ENCODE measurements around the gene PAK2. TPM values are rescaled to one million over a fixed set of nuclear protein-coding genes. Genes with fewer than 3 reads are reported as not detected.
"Not testable (repeated sequence)": the region's sequence is repeated elsewhere in the genome, so short reads cannot be mapped to it uniquely, and the experiment has no call there.

PAK2 gene

GRCh38 chr3:196874511-196875094 is 134.9 kb downstream of the PAK2 start:
- not testable (repeated sequence) for H3K36me3 ChIP-seq (ENCODE audit: control insufficient read depth, insufficient read depth, low read length); H2BK15ac ChIP-seq (replicated peaks; ENCODE audit: low read depth); H4K5ac ChIP-seq (ENCODE audit: low read length); H3K9ac ChIP-seq (ENCODE audit: low read length); H4K8ac ChIP-seq (ENCODE audit: low read depth, low read length); H3K4me2 ChIP-seq (ENCODE audit: low read length); H3K4me1 ChIP-seq (ENCODE audit: control insufficient read depth, low read depth, low read length); H3K4me3 ChIP-seq (ENCODE audit: low read length); H3K18ac ChIP-seq (ENCODE audit: low read length); H2BK120ac ChIP-seq (ENCODE audit: low read depth, low read length); H3K56ac ChIP-seq (ENCODE audit: low read length); H3K23ac ChIP-seq (ENCODE audit: low read length); H2AK5ac ChIP-seq (ENCODE audit: low read length); H2BK5ac ChIP-seq (ENCODE audit: low read length); H3K27me3 ChIP-seq (ENCODE audit: insufficient read depth, low read length, poor library complexity); H3K27ac ChIP-seq (ENCODE audit: low read depth, low read length); H3K4ac ChIP-seq (ENCODE audit: low read depth, low read length)
- no CpG with 5 or more reads among the region's 7 CpGs for WGBS (ENCODE audit: extremely low coverage, insufficient coverage, low lambda C conversion rate)
- peak; percentile 82 for DNase-seq
- H3K79me2 ChIP-seq (ENCODE audit: control insufficient read depth, insufficient read depth, low read length): peaks cover 45% of the 10 kb centered on the region
- H3K79me1 ChIP-seq (ENCODE audit: low read length): peaks cover 16% of the 10 kb centered on the region

DNA sequence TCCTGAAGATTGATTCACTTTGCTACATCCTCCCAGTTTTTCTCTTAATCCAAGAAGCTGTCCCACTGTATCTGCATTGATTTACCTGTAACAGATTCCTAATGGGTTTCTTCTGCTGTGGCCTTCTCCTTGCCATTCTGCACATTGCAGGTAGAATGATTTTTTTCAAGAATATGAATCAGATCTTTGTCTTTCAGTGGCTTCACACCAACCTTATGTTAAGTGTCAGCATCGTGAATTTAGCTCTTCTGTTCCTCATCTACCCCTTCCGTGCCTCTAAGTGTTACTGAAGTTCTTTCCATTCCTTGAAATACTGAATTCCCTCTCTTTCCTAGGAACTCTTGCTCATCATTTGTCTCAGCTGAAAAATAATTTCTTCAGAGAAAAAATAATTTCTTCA is 135.6 kb downstream of the PAK2 start:
- no peak overlapping the region for H3K9ac ChIP-seq (ENCODE audit: low read length)
- no peak overlapping the region for H3K4me3 ChIP-seq (ENCODE audit: low read length)
- no peak overlapping the region for H3K23ac ChIP-seq (ENCODE audit: low read length)
- no peak for DNase-seq
- no peak overlapping the region for H3K27ac ChIP-seq (ENCODE audit: low read depth, low read length)
- no peak overlapping the region for H3K18ac ChIP-seq (ENCODE audit: low read length)
- H3K79me1 ChIP-seq (ENCODE audit: low read length): peaks cover 15% of the 10 kb centered on the region
- H2BK5ac ChIP-seq (ENCODE audit: low read length): no peak overlapping the region
- no peaks in the 10 kb centered on the region for H3K36me3 ChIP-seq (ENCODE audit: control insufficient read depth, insufficient read depth, low read length)
- no peak overlapping the region for H4K8ac ChIP-seq (ENCODE audit: low read depth, low read length)
- WGBS (ENCODE audit: extremely low coverage, insufficient coverage, low lambda C conversion rate): no CpG with 5 or more reads among the region's 2 CpGs
- no peak overlapping the region for H2BK120ac ChIP-seq (ENCODE audit: low read depth, low read length)
- no peaks in the 10 kb centered on the region for H3K27me3 ChIP-seq (ENCODE audit: insufficient read depth, low read length, poor library complexity)
- no peak overlapping the region for H4K5ac ChIP-seq (ENCODE audit: low read length)
- H2BK15ac ChIP-seq (replicated peaks; ENCODE audit: low read depth): no peak overlapping the region
- no peaks in the 10 kb centered on the region for H3K4me1 ChIP-seq (ENCODE audit: control insufficient read depth, low read depth, low read length)
- no peak overlapping the region for H3K56ac ChIP-seq (ENCODE audit: low read length)
- H3K79me2 ChIP-seq (ENCODE audit: control insufficient read depth, insufficient read depth, low read length): peaks cover 43% of the 10 kb centered on the region
- H2AK5ac ChIP-seq (ENCODE audit: low read length): no peak overlapping the region
- no peak overlapping the region for H3K4ac ChIP-seq (ENCODE audit: low read depth, low read length)
- no peak overlapping the region for H3K4me2 ChIP-seq (ENCODE audit: low read length)

Small RNA genes lying within 50 kb of the gene (small RNA-seq; reads per million reads assigned to genes)
- gene RNU4-89P (ENCODE audit: insufficient read depth): not detected
- not detected for gene RNU6-42P (ENCODE audit: insufficient read depth)
- not detected for gene RNU6-646P (ENCODE audit: insufficient read depth)

Data from mesendoderm (in vitro differentiated cells).